Neural progenitor cell (in vitro differentiated cells): Measurements from ENCODE around the gene FAM98C. TPM values are rescaled to one million over a fixed set of nuclear protein-coding genes. Genes with fewer than 3 reads are reported as not detected.

Experiments used
- DNase-seq: peaks from one replicate; pipeline ENCODE4 v3.0.0-alpha.2; 2016; ENCODE audit warnings: low spot score
- H2AFZ ChIP-seq: fragments of 200-600 bp; sonication (generic); replicated peaks from 2 replicates; pipeline ENCODE4 v1.6.1; 2016; ENCODE audit warnings: antibody characterized with exemption
- H3F3A ChIP-seq: fragments of 200-600 bp; sonication (generic); 2 replicates; pipeline ENCODE4 v1.6.1; 2016; ENCODE audit warnings: antibody characterized with exemption, low read depth
- H3K27ac ChIP-seq: fragments of 200-600 bp; sonication (generic); 2 replicates; pipeline ENCODE4 v1.5.1; 2016; ENCODE audit warnings: mild to moderate bottlenecking
- H3K27me3 ChIP-seq: fragments of 200-600 bp; sonication (generic); 2 replicates; pipeline ENCODE4 v1.6.1; 2016; ENCODE audit warnings: mild to moderate bottlenecking, moderate library complexity
- H3K36me3 ChIP-seq: fragments of 200-600 bp; sonication (generic); 2 replicates; pipeline ENCODE4 v1.5.1; 2016
- H3K4me1 ChIP-seq: fragments of 200-600 bp; sonication (generic); 2 replicates; pipeline ENCODE4 v1.6.1; 2016; ENCODE audit warnings: mixed run types
- H3K4me2 ChIP-seq: fragments of 200-600 bp; sonication (generic); 2 replicates; pipeline ENCODE4 v1.6.1; 2016
- H3K4me3 ChIP-seq: fragments of 200-600 bp; sonication (generic); 2 replicates; pipeline ENCODE4 v1.5.1; 2016
- H3K79me2 ChIP-seq: fragments of 200-600 bp; sonication (generic); 2 replicates; pipeline ENCODE4 v1.6.1; 2016; ENCODE audit warnings: low read depth
- H3K9ac ChIP-seq: fragments of 200-600 bp; sonication (generic); 2 replicates; pipeline ENCODE4 v1.6.1; 2016
- H3K9me3 ChIP-seq: fragments of 200-600 bp; sonication (generic); 2 replicates; pipeline ENCODE4 v1.5.1; 2016; ENCODE audit warnings: low read depth
- H4K20me1 ChIP-seq: fragments of 200-600 bp; sonication (generic); 2 replicates; pipeline ENCODE4 v1.6.1; 2016; ENCODE audit warnings: low read depth
- H3K27ac Mint-ChIP-seq: 3 replicates; pipeline ENCODE4 v1.8.0; 2021; ENCODE audit warnings: mixed read lengths
- H3K27me3 Mint-ChIP-seq: 2 replicates; pipeline ENCODE4 v1.8.0; 2022; ENCODE audit warnings: low read depth, mild to moderate bottlenecking, inconsistent platforms, moderate library complexity, mixed read lengths; ENCODE audit not compliant: insufficient read depth
- H3K36me3 Mint-ChIP-seq: 3 replicates; pipeline ENCODE4 v1.8.0; 2021; ENCODE audit warnings: mixed read lengths
- H3K4me1 Mint-ChIP-seq: 3 replicates; pipeline ENCODE4 v1.8.0; 2021; ENCODE audit warnings: mixed read lengths
- H3K4me3 Mint-ChIP-seq: 3 replicates; pipeline ENCODE4 v1.8.0; 2021; ENCODE audit warnings: mild to moderate bottlenecking, moderate library complexity, mixed read lengths
- H3K9me3 Mint-ChIP-seq: 3 replicates; pipeline ENCODE4 v1.8.0; 2020; ENCODE audit warnings: mixed read lengths
- EZH2 ChIP-seq: fragments of 200-600 bp; sonication (generic); IDR thresholded peaks from 2 replicates; pipeline ENCODE4 v1.6.1; 2017; ENCODE audit warnings: antibody characterized with exemption, mild to moderate bottlenecking, moderate library complexity
- EZH2phosphoT487 ChIP-seq: fragments of 200-600 bp; sonication (generic); IDR thresholded peaks from 2 replicates; pipeline ENCODE4 v1.6.1; 2017; ENCODE audit warnings: antibody characterized with exemption
- total RNA-seq: library from RNA; depleted of rRNA; stranded (reverse); fragments of >200 nt; gene quantifications from 2 replicates; pipeline ENCODE4 v1.2.3, GENCODE V29; 2015; ENCODE audit warnings: low replicate concordance
- TF ChIP-seq, protein P1 (sequence below): fragments of 200-600 bp; sonication (generic); IDR thresholded peaks from 2 replicates; pipeline ENCODE4 v1.5.1; 2017; ENCODE audit warnings: antibody characterized with exemption, mild to moderate bottlenecking

The FAM98C gene
- total RNA-seq, 1 donor from 2014 or later: 3.5 TPM

DNA sequence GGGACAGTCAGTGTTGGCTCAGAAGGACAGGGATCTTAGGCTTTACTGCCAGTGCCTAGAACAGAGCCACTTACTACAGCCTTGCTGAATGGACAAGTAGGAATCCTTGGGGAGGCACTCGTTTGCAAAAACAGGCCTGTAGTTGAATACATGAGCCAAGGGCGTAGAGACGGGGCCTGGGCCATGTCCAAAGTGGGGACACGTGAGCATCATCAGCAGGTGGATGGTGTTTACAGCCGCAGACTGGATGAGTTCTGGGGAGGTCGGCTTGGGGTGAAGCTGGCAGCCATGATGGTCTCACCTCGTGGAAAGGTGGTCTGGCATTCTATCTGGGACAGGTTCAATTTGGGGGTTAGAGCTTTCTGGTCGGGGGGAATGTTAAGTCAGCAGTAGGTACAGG lies 48.1 kb downstream of the FAM98C start:
- H4K20me1 ChIP-seq: peaks cover 6% of the 10 kb centered on the region
- no peak overlapping the region for H3K4me2 ChIP-seq
- no peaks in the 10 kb centered on the region for H3K36me3 Mint-ChIP-seq
- peaks cover 10% of the 10 kb centered on the region for H3K27me3 Mint-ChIP-seq
- no peak for TF ChIP-seq EZH2phosphoT487
- TF ChIP-seq, protein P1, sequence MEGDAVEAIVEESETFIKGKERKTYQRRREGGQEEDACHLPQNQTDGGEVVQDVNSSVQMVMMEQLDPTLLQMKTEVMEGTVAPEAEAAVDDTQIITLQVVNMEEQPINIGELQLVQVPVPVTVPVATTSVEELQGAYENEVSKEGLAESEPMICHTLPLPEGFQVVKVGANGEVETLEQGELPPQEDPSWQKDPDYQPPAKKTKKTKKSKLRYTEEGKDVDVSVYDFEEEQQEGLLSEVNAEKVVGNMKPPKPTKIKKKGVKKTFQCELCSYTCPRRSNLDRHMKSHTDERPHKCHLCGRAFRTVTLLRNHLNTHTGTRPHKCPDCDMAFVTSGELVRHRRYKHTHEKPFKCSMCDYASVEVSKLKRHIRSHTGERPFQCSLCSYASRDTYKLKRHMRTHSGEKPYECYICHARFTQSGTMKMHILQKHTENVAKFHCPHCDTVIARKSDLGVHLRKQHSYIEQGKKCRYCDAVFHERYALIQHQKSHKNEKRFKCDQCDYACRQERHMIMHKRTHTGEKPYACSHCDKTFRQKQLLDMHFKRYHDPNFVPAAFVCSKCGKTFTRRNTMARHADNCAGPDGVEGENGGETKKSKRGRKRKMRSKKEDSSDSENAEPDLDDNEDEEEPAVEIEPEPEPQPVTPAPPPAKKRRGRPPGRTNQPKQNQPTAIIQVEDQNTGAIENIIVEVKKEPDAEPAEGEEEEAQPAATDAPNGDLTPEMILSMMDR: no peak
- no peak for TF ChIP-seq EZH2
- no peaks in the 10 kb centered on the region for H3F3A ChIP-seq
- H3K4me1 Mint-ChIP-seq: no peaks in the 10 kb centered on the region
- H3K4me3 ChIP-seq: no peak overlapping the region
- no peaks in the 10 kb centered on the region for H3K4me1 ChIP-seq
- H3K9ac ChIP-seq: no peak overlapping the region
- H3K9me3 Mint-ChIP-seq: no peaks in the 10 kb centered on the region
- H3K27ac ChIP-seq: no peak overlapping the region
- H3K4me3 Mint-ChIP-seq: no peak overlapping the region
- H3K79me2 ChIP-seq: no peaks in the 10 kb centered on the region
- no peaks in the 10 kb centered on the region for H3K27me3 ChIP-seq
- DNase-seq: no peak
- no peaks in the 10 kb centered on the region for H3K9me3 ChIP-seq
- no peak overlapping the region for H3K27ac Mint-ChIP-seq
- no peaks in the 10 kb centered on the region for H3K36me3 ChIP-seq
- no peak overlapping the region for H2AFZ ChIP-seq

DNA sequence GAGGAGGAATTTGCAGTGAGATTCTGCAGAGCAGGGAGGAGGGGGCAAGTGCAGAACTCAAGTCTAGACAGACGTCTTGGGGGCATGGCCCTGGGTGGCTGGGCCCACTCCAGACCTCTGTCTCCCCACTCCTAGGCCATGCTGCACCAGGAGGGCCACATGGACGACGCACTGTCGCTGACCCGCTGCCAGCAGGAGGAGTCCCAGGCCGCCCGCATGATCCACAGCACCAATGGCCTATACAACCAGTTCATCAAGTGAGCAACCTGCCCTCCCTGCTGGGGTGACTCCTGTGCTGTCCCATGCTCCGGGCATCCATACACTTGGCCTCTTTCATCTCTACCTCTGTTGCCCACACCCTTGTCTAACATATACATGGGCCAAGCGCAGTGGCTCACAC lies 48.7 kb downstream of the FAM98C start:
- Mint-ChIP-seq H3K4me1 (no peaks in the 10 kb centered on the region), H3K27me3 (peaks cover 10% of the 10 kb centered on the region), H3K9me3 (no peaks in the 10 kb centered on the region), H3K4me3 (no peak overlapping the region), H3K27ac (no peak overlapping the region), H3K36me3 (no peaks in the 10 kb centered on the region)
- Histone ChIP-seq H3K9me3 (no peaks in the 10 kb centered on the region), H3K4me3 (no peak overlapping the region), H3K79me2 (no peaks in the 10 kb centered on the region), H3K27me3 (no peaks in the 10 kb centered on the region), H4K20me1 (peaks cover 6% of the 10 kb centered on the region), H3K36me3 (no peaks in the 10 kb centered on the region), H3F3A (no peaks in the 10 kb centered on the region), H3K4me1 (no peaks in the 10 kb centered on the region), H3K27ac (no peak overlapping the region), H2AFZ (no peak overlapping the region), H3K4me2 (no peak overlapping the region), H3K9ac (no peak overlapping the region)
- TF ChIP-seq, protein P1: no peak
- TF ChIP-seq EZH2phosphoT487 (no peak), EZH2 (no peak)
- DNase-seq: no peak

DNA sequence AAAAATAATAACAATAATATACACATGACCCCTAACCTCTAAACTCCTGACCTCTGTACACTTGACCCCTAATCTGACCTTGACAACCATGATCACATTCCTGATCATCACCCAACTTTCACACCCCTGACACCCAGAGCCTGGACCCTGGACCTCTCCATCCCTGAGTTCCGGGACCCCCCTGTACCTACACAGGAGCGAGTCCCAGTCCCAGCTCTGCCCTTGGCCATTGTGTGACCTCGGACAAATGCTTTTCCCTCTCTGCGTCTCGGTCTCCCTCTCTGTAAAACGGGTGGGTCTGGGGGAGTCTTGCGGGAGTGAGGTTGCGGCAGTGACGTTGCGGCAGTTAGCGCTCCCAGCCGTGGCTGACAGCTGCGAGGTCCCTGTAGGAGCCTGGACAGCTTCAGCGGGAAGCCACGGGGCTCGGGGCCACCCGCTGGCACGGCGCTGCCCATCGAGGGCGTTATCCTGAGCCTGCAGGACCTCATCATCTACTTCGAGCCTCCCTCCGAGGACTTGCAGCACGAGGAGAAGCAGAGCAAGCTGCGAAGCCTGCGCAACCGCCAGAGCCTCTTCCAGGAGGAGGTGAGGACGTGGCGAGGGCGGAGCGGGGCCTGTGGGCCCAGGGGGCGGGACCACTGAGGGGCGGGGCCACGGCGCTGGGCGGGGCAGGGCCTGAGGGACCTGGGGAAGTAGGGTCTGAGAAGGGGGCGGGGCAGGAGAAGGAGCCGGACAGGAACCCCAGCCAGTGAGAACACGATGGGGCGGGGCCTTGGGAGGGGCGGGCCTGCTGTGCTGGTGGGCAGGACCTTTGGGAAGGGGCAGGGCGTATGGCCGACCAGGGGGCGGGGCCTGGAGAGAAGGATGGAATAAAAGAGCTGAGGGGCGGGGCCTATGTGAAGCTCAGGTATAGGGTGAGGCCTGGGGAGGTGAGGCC lies 49.8 kb downstream of the FAM98C start:
- Histone ChIP-seq H3K4me1 (no peaks in the 10 kb centered on the region), H3F3A (no peaks in the 10 kb centered on the region), H3K9ac (no peak overlapping the region), H3K9me3 (no peaks in the 10 kb centered on the region), H3K27me3 (no peaks in the 10 kb centered on the region), H3K27ac (no peak overlapping the region), H2AFZ (no peak overlapping the region), H3K36me3 (no peaks in the 10 kb centered on the region), H4K20me1 (peaks cover 6% of the 10 kb centered on the region), H3K79me2 (no peaks in the 10 kb centered on the region), H3K4me3 (no peak overlapping the region), H3K4me2 (no peak overlapping the region)
- no peak for TF ChIP-seq EZH2
- TF ChIP-seq, protein P1: no peak
- no peak for TF ChIP-seq EZH2phosphoT487
- Mint-ChIP-seq H3K4me3 (no peak overlapping the region), H3K4me1 (no peaks in the 10 kb centered on the region), H3K9me3 (no peaks in the 10 kb centered on the region), H3K36me3 (no peaks in the 10 kb centered on the region), H3K27ac (no peak overlapping the region), H3K27me3 (peaks cover 14% of the 10 kb centered on the region)
- peak; percentile 72 for DNase-seq
